CD4-positive, alpha-beta T cell treated with Interleukin-6 at 100 ng/mL for 8 hours (primary cell): ENCODE measurements around the gene SIAH2.
A peak's percentile ranks its signal among the peaks of the same experiment; 100 is the strongest.

Experiments used
- DNase-seq: peaks from one replicate; pipeline ENCODE4 v3.0.0-alpha.2; 2020; ENCODE audit warnings: mixed read lengths, low spot score

Gene SIAH2

GRCh38 chr3:150775001-150775599 lies 12.1 kb upstream of the SIAH2 start:
- DNase-seq = no peak

- no peak for DNase-seq
Observed at GRCh38 chr3:150773616-150774192, 10.7 kb upstream of the SIAH2 start.

GRCh38 chr3:150771600-150771999 lies 8.6 kb upstream of the SIAH2 start:
- no peak for DNase-seq

- no peak for DNase-seq
Observed at GRCh38 chr3:150770681-150771080, 7.7 kb upstream of the SIAH2 start.

- DNase-seq = no peak
Observed at GRCh38 chr3:150766742-150767141, 3.8 kb upstream of the SIAH2 start.

GRCh38 chr3:150765949-150766720 lies 3.2 kb upstream of the SIAH2 start:
- no peak for DNase-seq

GRCh38 chr3:150764967-150765366 lies 2.0 kb upstream of the SIAH2 start:
- no peak for DNase-seq

GRCh38 chr3:150764566-150764965 lies 1.6 kb upstream of the SIAH2 start:
- no peak for DNase-seq

GRCh38 chr3:150763841-150764483 lies 993 bp upstream of the SIAH2 start:
- DNase-seq = peak; percentile 40

- DNase-seq = no peak
Observed at GRCh38 chr3:150762662-150763121, 277 bp downstream of the SIAH2 start.

- peak; percentile 17 for DNase-seq
Observed at GRCh38 chr3:150761831-150762661, 923 bp downstream of the SIAH2 start.

- DNase-seq = peak; percentile 18
Observed at GRCh38 chr3:150760431-150761200, 2.4 kb downstream of the SIAH2 start.

- DNase-seq = no peak
Observed at GRCh38 chr3:150759947-150760346, 3.0 kb downstream of the SIAH2 start.

GRCh38 chr3:150759319-150759718 lies 3.6 kb downstream of the SIAH2 start:
- DNase-seq = no peak

- no peak for DNase-seq
Observed at GRCh38 chr3:150757768-150758167, 5.2 kb downstream of the SIAH2 start.

- DNase-seq = no peak
Observed at GRCh38 chr3:150757364-150757763, 5.6 kb downstream of the SIAH2 start.

- DNase-seq = no peak
Observed at GRCh38 chr3:150756491-150757059, 6.4 kb downstream of the SIAH2 start.

- no peak for DNase-seq
Observed at GRCh38 chr3:150755902-150756301, 7.1 kb downstream of the SIAH2 start.

GRCh38 chr3:150754896-150755295 lies 8.1 kb downstream of the SIAH2 start:
- DNase-seq = no peak

GRCh38 chr3:150751781-150752263 lies 11.1 kb downstream of the SIAH2 start:
- no peak for DNase-seq

GRCh38 chr3:150749255-150749654 lies 13.7 kb downstream of the SIAH2 start:
- DNase-seq = no peak
